ENCODE results near the gene KLF15. TPM values are rescaled to one million over a fixed set of nuclear protein-coding genes. Genes with fewer than 3 reads are reported as not detected.
A peak's percentile ranks its signal among the peaks of the same experiment; 100 is the strongest.

Gene KLF15
- total RNA-seq, 1 donor from 2014 or later: 0.31 TPM

GRCh38 chr3:126345231-126345630, 12.0 kb downstream of the KLF15 start:
- Mint-ChIP-seq H3K27me3 (peaks cover 5% of the 10 kb centered on the region), H3K27ac (no peak overlapping the region)
- CTCF ChIA-PET: no interaction called here

GRCh38 chr3:126344380-126345041, 12.7 kb downstream of the KLF15 start:
- H3K36me3 Mint-ChIP-seq (ENCODE audit: low read depth): no peaks in the 10 kb centered on the region
- peaks cover 5% of the 10 kb centered on the region for H3K27me3 Mint-ChIP-seq
- POLR2A ChIA-PET: no interaction called here
- ATAC-seq (ENCODE audit: low read depth): no peak
- H3K4me1 Mint-ChIP-seq: no peaks in the 10 kb centered on the region
- H3K9me3 Mint-ChIP-seq: no peaks in the 10 kb centered on the region
- CTCF ChIA-PET: no interaction called here
- intact Hi-C loops (cut with micrococcal nuclease): no loop called here
- no peak overlapping the region for H3K27ac Mint-ChIP-seq
- no peak for TF ChIP-seq CTCF (IDR thresholded peaks at IDR 0.05)
- no peak overlapping the region for H3K4me3 Mint-ChIP-seq
- DNase-seq: peak; percentile 10

More at GRCh38 chr3:126345231-126345630, 12.0 kb downstream of the KLF15 start:
- intact Hi-C loops (cut with micrococcal nuclease): no loop called here
- POLR2A ChIA-PET: no interaction called here
- H3K9me3 Mint-ChIP-seq: no peaks in the 10 kb centered on the region
- H3K4me3 Mint-ChIP-seq: no peak overlapping the region
- peak; percentile 2 for DNase-seq
- no peak for TF ChIP-seq CTCF (IDR thresholded peaks at IDR 0.05)
- no peaks in the 10 kb centered on the region for H3K4me1 Mint-ChIP-seq
- no peaks in the 10 kb centered on the region for H3K36me3 Mint-ChIP-seq (ENCODE audit: low read depth)
- no peak for ATAC-seq (ENCODE audit: low read depth)

- ChIA-PET POLR2A (no interaction called here), CTCF (no interaction called here)
- intact Hi-C loops (cut with micrococcal nuclease): no loop called here
- peak; percentile 9 for DNase-seq
- ATAC-seq (ENCODE audit: low read depth): no peak
- no peaks in the 10 kb centered on the region for H3K9me3 Mint-ChIP-seq
- no peak overlapping the region for H3K4me3 Mint-ChIP-seq
- H3K27me3 Mint-ChIP-seq: peaks cover 10% of the 10 kb centered on the region
- H3K36me3 Mint-ChIP-seq (ENCODE audit: low read depth): no peaks in the 10 kb centered on the region
- no peak for TF ChIP-seq CTCF (IDR thresholded peaks at IDR 0.05)
- H3K27ac Mint-ChIP-seq: no peak overlapping the region
- no peaks in the 10 kb centered on the region for H3K4me1 Mint-ChIP-seq
Observed at GRCh38 chr3:126343649-126344035, 13.6 kb downstream of the KLF15 start.

- ATAC-seq (ENCODE audit: low read depth): no peak
- no peak for TF ChIP-seq CTCF (IDR thresholded peaks at IDR 0.05)
- intact Hi-C loops (cut with micrococcal nuclease): no loop called here
- POLR2A ChIA-PET: no interaction called here
- Mint-ChIP-seq H3K27ac (no peak overlapping the region), H3K36me3 (ENCODE audit: low read depth) (no peaks in the 10 kb centered on the region), H3K27me3 (peaks cover 6% of the 10 kb centered on the region), H3K4me1 (no peaks in the 10 kb centered on the region), H3K4me3 (no peak overlapping the region), H3K9me3 (no peaks in the 10 kb centered on the region)
- peak; percentile 5 for DNase-seq
- CTCF ChIA-PET: no interaction called here
Observed at GRCh38 chr3:126342991-126343648, 14.1 kb downstream of the KLF15 start.

GRCh38 chr3:126342211-126342610, 15.0 kb downstream of the KLF15 start:
- intact Hi-C loops (cut with micrococcal nuclease): no loop called here
- no peak for ATAC-seq (ENCODE audit: low read depth)
- no peaks in the 10 kb centered on the region for H3K9me3 Mint-ChIP-seq
- DNase-seq: no peak
- H3K4me3 Mint-ChIP-seq: no peak overlapping the region
- CTCF ChIA-PET: no interaction called here
- no peak for TF ChIP-seq CTCF (IDR thresholded peaks at IDR 0.05)
- H3K36me3 Mint-ChIP-seq (ENCODE audit: low read depth): no peaks in the 10 kb centered on the region
- no peaks in the 10 kb centered on the region for H3K4me1 Mint-ChIP-seq
- no peak overlapping the region for H3K27ac Mint-ChIP-seq
- POLR2A ChIA-PET: no interaction called here
- H3K27me3 Mint-ChIP-seq: peaks cover 6% of the 10 kb centered on the region

Measured in activated B cell treated with CpG ODN at 0.5 μM for 24 hours (primary cell).